GM12874 (cell line): ENCODE results near the gene NARF.

ENCODE experiments used
- CTCF ChIP-seq: IDR thresholded peaks from 2 replicates; pipeline ENCODE4 v1.5.1; 2011; ENCODE audit warnings: low read depth, mild to moderate bottlenecking, control low read depth, low read length, moderate library complexity; ENCODE audit not compliant: insufficient read depth

The NARF gene

GRCh38 chr17:82450357-82451106, 8.0 kb upstream of the NARF start, which contains the start of gene CYBC1:
Gene CYBC1, minus strand, starts transcription at chr17:82450752. Its CDS starts 1,498 bp downstream, at chr17:82449254.
- no peak for TF ChIP-seq CTCF

GRCh38 chr17:82452162-82452561, 6.4 kb upstream of the NARF start:
- TF ChIP-seq CTCF = no peak

GRCh38 chr17:82457073-82457928, 1.2 kb upstream of the NARF start:
- no peak for TF ChIP-seq CTCF

- no peak for TF ChIP-seq CTCF
Observed at GRCh38 chr17:82457929-82458178, 687 bp upstream of the NARF start.

GRCh38 chr17:82458885-82459424, 414 bp downstream of the NARF start:
- no peak for TF ChIP-seq CTCF

- no peak for TF ChIP-seq CTCF
Observed at GRCh38 chr17:82461827-82462524, 3.4 kb downstream of the NARF start.

- no peak for TF ChIP-seq CTCF
Observed at GRCh38 chr17:82463391-82463790, 4.8 kb downstream of the NARF start.
